ENCODE data around the gene OLA1. TPM values are rescaled to one million over a fixed set of nuclear protein-coding genes. Genes with fewer than 3 reads are reported as not detected.

OLA1 gene
- total and polyA plus RNA-seq, 5 experiments from 2014 or later, result 39.6 to 79.9 (median 62.3) TPM

GRCh38 chr2:174051741-174052583 is 196.4 kb downstream of the OLA1 start:
- no peak for DNase-seq
- peaks cover 0 to 4% (median 0%) of the 10 kb centered on the region in 3 donors for H3K36me3 Mint-ChIP-seq
- H3K27me3 Mint-ChIP-seq, result peaks cover 3 to 13% (median 6%) of the 10 kb centered on the region in 5 donors
- H3K9me3 Mint-ChIP-seq, result peaks cover 0 to 4% (median 0%) of the 10 kb centered on the region in 9 donors
- H3K27ac Mint-ChIP-seq, result no peak overlapping the region
- no peaks in the 10 kb centered on the region for H3K4me1 Mint-ChIP-seq
- POLR2A ChIA-PET, result no interaction called here
- H3K4me3 Mint-ChIP-seq, result no peak overlapping the region
- no peak for ATAC-seq

- DNase-seq (no peak), ATAC-seq (no peak)
- Mint-ChIP-seq H3K4me1 (no peaks in the 10 kb centered on the region), H3K36me3 (peaks cover 0 to 4% (median 0%) of the 10 kb centered on the region in 3 donors), H3K27ac (no peak overlapping the region), H3K27me3 (peaks cover 3 to 13% (median 6%) of the 10 kb centered on the region in 5 donors), H3K4me3 (no peak overlapping the region), H3K9me3 (peaks cover 0 to 3% (median 0%) of the 10 kb centered on the region in 9 donors)
- POLR2A ChIA-PET, result no interaction called here
Measured at GRCh38 chr2:174051068-174051467, 197.3 kb downstream of the OLA1 start.

GRCh38 chr2:174049895-174050294 is 198.4 kb downstream of the OLA1 start:
- POLR2A ChIA-PET, result no interaction called here
- Mint-ChIP-seq H3K9me3 (peaks cover 0 to 3% (median 0%) of the 10 kb centered on the region in 9 donors), H3K36me3 (no peaks in the 10 kb centered on the region), H3K4me3 (no peak overlapping the region), H3K4me1 (no peaks in the 10 kb centered on the region), H3K27ac (no peak overlapping the region), H3K27me3 (peaks cover 2 to 10% (median 3%) of the 10 kb centered on the region in 5 donors)
- DNase-seq, result no peak
- no peak for ATAC-seq

GRCh38 chr2:174048243-174048642 is 200.1 kb downstream of the OLA1 start:
- POLR2A ChIA-PET, result no interaction called here
- ATAC-seq (no peak), DNase-seq (no peak)
- peaks cover 0 to 3% (median 0%) of the 10 kb centered on the region in 9 donors for H3K9me3 Mint-ChIP-seq
- no peaks in the 10 kb centered on the region for H3K36me3 Mint-ChIP-seq
- peaks cover 2 to 4% (median 3%) of the 10 kb centered on the region in 5 donors for H3K27me3 Mint-ChIP-seq
- no peaks in the 10 kb centered on the region for H3K4me1 Mint-ChIP-seq
- H3K27ac Mint-ChIP-seq, result no peak overlapping the region
- H3K4me3 Mint-ChIP-seq, result no peak overlapping the region

DNA sequence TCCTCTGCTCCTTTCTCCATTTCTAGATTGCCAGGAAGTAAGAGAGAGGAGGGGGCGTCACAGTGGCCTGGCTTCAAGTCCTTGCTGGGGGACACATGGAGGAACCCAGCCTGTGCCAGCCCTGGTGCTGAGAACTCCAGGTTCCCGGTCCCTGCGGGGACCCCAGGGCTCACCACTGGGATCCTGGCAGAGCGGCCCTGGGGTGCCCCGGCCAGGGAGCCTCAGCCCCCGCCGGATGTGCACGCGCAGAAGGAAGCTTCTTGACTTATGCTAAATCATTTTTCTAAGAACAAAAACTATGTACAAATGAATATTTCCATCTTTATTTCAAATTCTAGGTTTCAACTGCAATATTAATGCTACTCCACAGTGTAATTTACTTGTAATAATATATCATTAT is 200.6 kb downstream of the OLA1 start:
- no peak overlapping the region for H3K27ac Mint-ChIP-seq
- POLR2A ChIA-PET, result no interaction called here
- H3K27me3 Mint-ChIP-seq, result peaks cover 0 to 4% (median 3%) of the 10 kb centered on the region in 5 donors
- H3K9me3 Mint-ChIP-seq, result peaks cover 0 to 3% (median 0%) of the 10 kb centered on the region in 9 donors
- ATAC-seq (no peak), DNase-seq (no peak)
- H3K4me1 Mint-ChIP-seq, result no peaks in the 10 kb centered on the region
- H3K36me3 Mint-ChIP-seq, result no peaks in the 10 kb centered on the region
- no peak overlapping the region for H3K4me3 Mint-ChIP-seq

GRCh38 chr2:174046172-174046571 is 202.2 kb downstream of the OLA1 start:
- POLR2A ChIA-PET, result no interaction called here
- H3K4me1 Mint-ChIP-seq, result no peaks in the 10 kb centered on the region
- DNase-seq, result no peak
- ATAC-seq, result no peak
- H3K27me3 Mint-ChIP-seq, result peaks cover 0 to 4% (median 3%) of the 10 kb centered on the region in 5 donors
- no peak overlapping the region for H3K27ac Mint-ChIP-seq
- no peaks in the 10 kb centered on the region for H3K36me3 Mint-ChIP-seq
- H3K9me3 Mint-ChIP-seq, result peaks cover 0 to 3% (median 0%) of the 10 kb centered on the region in 9 donors
- no peak overlapping the region for H3K4me3 Mint-ChIP-seq

DNA sequence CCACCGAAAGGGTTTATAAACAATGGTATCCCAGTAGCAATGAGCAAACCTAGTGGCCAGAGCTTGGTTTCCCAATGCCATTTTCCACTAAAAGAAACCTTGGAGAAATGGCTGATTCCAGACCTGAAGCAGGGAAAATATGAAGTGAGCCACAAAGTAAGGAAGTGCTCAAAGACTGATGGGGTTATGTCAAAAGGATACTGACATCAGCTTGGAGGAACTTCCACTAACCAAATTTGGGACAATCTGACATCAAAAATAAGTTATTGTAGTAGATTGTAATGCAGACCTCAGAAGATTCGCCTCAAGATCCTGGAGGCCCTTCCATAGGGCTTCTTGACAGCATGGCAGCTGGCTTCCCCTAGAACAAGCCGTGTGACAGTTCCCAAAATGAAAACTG is 203.8 kb downstream of the OLA1 start:
- no peak overlapping the region for H3K27ac Mint-ChIP-seq
- ATAC-seq, result no peak

DNA sequence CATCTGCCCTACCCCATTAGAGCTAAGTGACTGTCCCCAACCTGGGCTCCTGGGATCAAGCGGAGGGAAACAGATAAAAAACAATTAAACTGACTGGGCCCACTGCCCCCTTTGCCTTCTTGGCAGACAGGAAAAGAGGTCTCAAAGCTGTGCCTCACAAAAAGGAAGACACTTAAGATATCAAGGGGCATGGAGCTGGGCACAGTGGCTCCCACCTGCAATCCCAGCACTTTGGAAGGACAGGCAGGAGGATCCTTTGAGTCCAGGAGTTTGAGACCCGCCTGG is 208.0 kb downstream of the OLA1 start:
- no peak for ATAC-seq

More for the DNA sequence above, 203.8 kb downstream of the OLA1 start:
- Mint-ChIP-seq H3K4me1 (peaks cover 2 to 7% (median 5%) of the 10 kb centered on the region in 4 donors), H3K9me3 (peaks cover 0 to 3% (median 0%) of the 10 kb centered on the region in 9 donors), H3K4me3 (no peak overlapping the region), H3K36me3 (no peaks in the 10 kb centered on the region), H3K27me3 (peaks cover 0 to 4% (median 2%) of the 10 kb centered on the region in 5 donors)
- no peak for DNase-seq
- POLR2A ChIA-PET, result no interaction called here

DNA sequence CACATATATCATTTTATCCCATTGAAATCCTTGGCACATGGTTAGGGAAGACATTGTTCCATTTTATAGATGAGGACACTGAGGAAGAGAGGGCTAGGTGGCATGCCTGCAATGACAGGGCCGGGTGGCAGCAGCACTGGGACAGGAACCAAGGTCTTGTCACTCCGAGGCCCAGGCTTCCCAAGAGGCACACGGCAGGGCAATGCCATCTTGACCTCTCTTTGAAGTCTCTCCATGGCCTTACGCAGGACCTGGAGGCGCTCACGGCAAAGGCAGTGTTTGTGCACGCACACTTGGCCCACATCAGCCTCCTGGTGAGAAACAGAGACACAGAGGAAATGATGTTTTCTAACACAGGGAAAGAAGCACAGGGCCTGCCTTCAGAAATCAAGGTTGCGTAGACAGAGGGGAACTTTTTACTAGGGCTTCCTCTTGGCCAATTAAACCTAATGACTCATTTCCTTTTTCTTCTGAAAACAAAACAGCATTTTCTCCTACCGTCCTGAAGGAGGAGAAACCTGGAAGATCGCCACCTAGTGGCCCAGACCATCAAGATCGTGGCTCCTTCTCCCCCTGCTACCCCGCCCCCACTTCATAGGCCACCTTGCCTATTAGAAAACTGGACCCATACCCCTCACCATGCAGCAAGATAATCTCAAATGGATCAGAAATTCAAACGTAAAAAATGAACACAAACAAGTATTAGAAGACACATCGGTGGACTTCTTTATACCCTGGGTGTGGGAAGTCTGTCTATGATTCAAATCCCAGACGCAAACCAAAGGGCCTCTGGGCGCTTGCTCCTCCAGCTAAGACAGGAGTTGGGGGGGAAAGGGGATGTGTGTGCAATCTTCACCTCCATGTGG is 208.5 kb downstream of the OLA1 start:
- no peaks in the 10 kb centered on the region for H3K36me3 Mint-ChIP-seq
- H3K27ac Mint-ChIP-seq, result peak overlapping the region; percentile 78 to 97 (median 94)
- no peaks in the 10 kb centered on the region for H3K9me3 Mint-ChIP-seq
- POLR2A ChIA-PET, result interaction anchor here (0.7 to 1.3 kb wide), 3 partner anchors 74 to 445 kb away, joined by 4 to 5 read pairs (median 4); no protein-coding TSS in a partner anchor
- peak overlapping the region; percentile 33 to 83 (median 58) for H3K4me3 Mint-ChIP-seq
- H3K4me1 Mint-ChIP-seq, result peaks cover 6 to 13% (median 10%) of the 10 kb centered on the region in 4 donors
- peak; percentile 95 to 96 for ATAC-seq
- DNase-seq, result peak; percentile 58 to 89 (median 71)
- H3K27me3 Mint-ChIP-seq, result peaks cover 0 to 4% (median 0%) of the 10 kb centered on the region in 5 donors

More for the DNA sequence above, 208.0 kb downstream of the OLA1 start:
- Mint-ChIP-seq H3K4me1 (peaks cover 6 to 13% (median 10%) of the 10 kb centered on the region in 4 donors), H3K27me3 (peaks cover 0 to 4% (median 0%) of the 10 kb centered on the region in 5 donors), H3K27ac (peak overlapping the region in 5 of 10 donors; percentile 11 to 88 (median 17)), H3K4me3 (peak overlapping the region in 1 of 10 donors; percentile 72), H3K36me3 (no peaks in the 10 kb centered on the region), H3K9me3 (no peaks in the 10 kb centered on the region)
- no peak for DNase-seq
- POLR2A ChIA-PET, result interaction anchor here (1.0 to 1.3 kb wide), 2 partner anchors 75 to 85 kb away, joined by 4 to 5 read pairs; no protein-coding TSS in a partner anchor

- no peak for ATAC-seq
- no peaks in the 10 kb centered on the region for H3K36me3 Mint-ChIP-seq
- H3K27me3 Mint-ChIP-seq, result peaks cover 0 to 15% (median 6%) of the 10 kb centered on the region in 5 donors
- no peak for DNase-seq
- H3K4me3 Mint-ChIP-seq, result no peak overlapping the region
- H3K27ac Mint-ChIP-seq, result peak overlapping the region; percentile 54 to 96 (median 90)
- H3K4me1 Mint-ChIP-seq, result peaks cover 9 to 13% (median 10%) of the 10 kb centered on the region in 4 donors
- POLR2A ChIA-PET, result interaction anchor here (0.7 to 1.2 kb wide), 3 partner anchors 73 to 77 kb away, joined by 3 to 4 read pairs (median 4); partner anchors contain the start of gene SP3
- no peaks in the 10 kb centered on the region for H3K9me3 Mint-ChIP-seq
Measured at GRCh38 chr2:174038462-174038861, 209.9 kb downstream of the OLA1 start.

DNA sequence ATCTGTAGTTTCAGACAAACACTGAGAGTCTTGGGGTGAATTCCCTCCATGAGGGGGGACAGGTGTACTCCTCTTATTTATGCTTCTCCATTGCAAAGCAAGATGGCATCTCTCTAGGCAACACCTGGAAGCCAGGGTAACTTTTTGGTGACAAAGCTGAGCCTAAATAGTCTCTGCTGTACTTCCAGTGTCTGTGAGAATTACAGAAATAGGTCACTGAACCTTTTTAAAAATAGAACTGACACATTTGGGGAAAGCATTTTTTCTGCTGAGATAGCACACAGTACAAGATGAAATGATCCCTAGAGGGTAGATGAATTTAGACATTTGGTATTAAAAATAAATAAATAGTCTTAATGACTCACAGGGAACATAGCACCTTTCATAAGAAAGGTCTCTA is 211.5 kb downstream of the OLA1 start:
- POLR2A ChIA-PET, result no interaction called here
- H3K27me3 Mint-ChIP-seq, result peaks cover 2 to 18% (median 6%) of the 10 kb centered on the region in 5 donors
- no peaks in the 10 kb centered on the region for H3K9me3 Mint-ChIP-seq

DNA sequence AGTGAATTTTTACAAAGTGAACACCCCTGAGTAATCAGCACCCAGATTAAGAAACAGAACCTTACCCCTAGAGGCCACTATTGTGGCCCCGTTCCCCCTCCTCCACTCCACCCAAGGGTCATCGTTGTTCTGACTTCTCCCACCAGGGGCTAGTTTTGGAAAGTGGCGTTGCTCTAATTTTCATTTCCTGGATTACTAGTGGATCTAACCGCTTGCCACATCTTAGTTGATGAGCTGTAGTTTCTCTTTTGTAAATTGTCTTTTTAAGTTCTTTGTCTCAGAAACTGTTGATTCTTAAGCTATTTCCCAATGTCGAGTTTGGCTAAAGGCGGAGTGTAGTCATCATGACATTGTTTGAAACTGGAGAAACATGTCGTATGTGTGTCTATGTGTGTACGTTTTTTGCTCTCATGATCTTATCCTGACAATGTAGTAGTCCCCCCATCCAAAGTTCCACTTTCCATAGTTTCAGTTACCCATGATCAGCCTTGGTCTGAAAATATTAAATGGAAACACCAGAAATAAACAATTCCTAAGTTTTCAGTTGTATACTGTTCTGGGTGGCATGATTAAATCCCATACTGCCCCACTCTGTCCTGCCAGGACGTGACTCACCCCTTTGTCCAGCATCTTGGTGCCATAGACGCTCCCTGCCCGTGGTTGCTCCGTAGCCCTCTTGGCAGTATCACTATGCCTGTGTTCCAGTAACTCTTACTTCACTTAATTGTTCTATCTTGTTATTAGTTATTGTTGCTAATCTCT is 212.2 kb downstream of the OLA1 start:
- Mint-ChIP-seq H3K36me3 (no peaks in the 10 kb centered on the region), H3K27ac (peak overlapping the region in 2 of 10 donors; percentile 6 to 8), H3K4me3 (no peak overlapping the region), H3K4me1 (peaks cover 9 to 19% (median 10%) of the 10 kb centered on the region in 4 donors), H3K27me3 (peaks cover 2 to 18% (median 6%) of the 10 kb centered on the region in 5 donors), H3K9me3 (no peaks in the 10 kb centered on the region)
- POLR2A ChIA-PET, result no interaction called here
- DNase-seq, result no peak
- no peak for ATAC-seq

More for the DNA sequence above, 211.5 kb downstream of the OLA1 start:
- Mint-ChIP-seq H3K36me3 (no peaks in the 10 kb centered on the region), H3K4me3 (no peak overlapping the region), H3K27ac (no peak overlapping the region), H3K4me1 (peaks cover 9 to 18% (median 10%) of the 10 kb centered on the region in 4 donors)
- ATAC-seq, result no peak
- no peak for DNase-seq
